ENCODE measurements around the gene BBIP1. TPM values are rescaled to one million over a fixed set of nuclear protein-coding genes. Genes with fewer than 3 reads are reported as not detected.

The BBIP1 gene
- total and polyA plus RNA-seq, 2 donors (not counting 3 experiments of a cell fraction or from before 2014, with no cell fraction given), result 9.9 to 32.8 TPM

DNA sequence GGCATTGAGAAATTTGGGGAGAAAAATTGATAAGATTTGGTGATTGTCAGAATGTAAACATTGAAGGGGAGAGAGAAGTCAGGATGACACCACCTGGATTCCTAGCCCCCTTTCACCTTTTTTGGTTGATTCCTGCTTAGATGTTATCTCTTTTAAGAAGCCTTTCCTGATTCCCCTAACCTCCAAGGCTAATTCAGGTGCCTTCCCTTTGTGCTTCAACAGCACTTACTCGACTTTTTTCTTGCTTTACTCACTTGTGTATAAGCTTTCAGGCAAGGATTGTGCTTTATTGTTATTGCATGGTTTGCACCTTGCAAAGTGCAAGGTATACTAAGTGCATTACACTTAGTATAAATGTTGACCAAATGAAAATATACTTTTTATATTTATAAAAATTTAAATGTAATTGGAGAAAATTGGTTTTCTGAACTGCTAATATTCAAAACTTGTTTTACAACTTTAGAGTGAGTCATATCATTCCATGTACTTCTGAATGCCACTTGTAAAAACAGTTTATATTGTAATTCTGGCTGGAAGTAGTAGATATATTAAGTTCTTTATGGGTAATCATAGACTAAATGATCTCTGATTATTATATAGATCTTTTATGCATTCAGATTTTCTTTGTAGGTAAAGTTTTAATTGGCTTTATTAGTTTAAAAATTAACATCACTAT is 13.7 kb upstream of the BBIP1 start:
- TF ChIP-seq EZH2 (IDR thresholded peaks at IDR 0.05; ENCODE audit: borderline replicate concordance, low read depth, low read length, severe bottlenecking) (no peak), POLR2AphosphoS5 (IDR thresholded peaks at IDR 0.05; ENCODE audit: insufficient read depth, low read depth, low read length) (no peak), FOS (IDR thresholded peaks at IDR 0.05; ENCODE audit: borderline replicate concordance, insufficient read depth, low read length) (no peak), CTCF (IDR thresholded peaks at IDR 0.05; ENCODE audit: extremely low read depth in 1 of 2, insufficient read depth in 1 of 2, low read depth in 1 of 2, low read length in 2 of 2) (no peak), GATA2 (IDR thresholded peaks at IDR 0.05; ENCODE audit: insufficient read depth, insufficient read length, low read depth, low read length) (no peak), POLR2A (IDR thresholded peaks at IDR 0.05; ENCODE audit: low read depth, low read length) (no peak), MYC (IDR thresholded peaks at IDR 0.05; ENCODE audit: low read depth, low read length) (no peak), MAX (IDR thresholded peaks at IDR 0.05; ENCODE audit: insufficient read depth, insufficient read length) (no peak), JUN (IDR thresholded peaks at IDR 0.05; ENCODE audit: borderline replicate concordance, insufficient read depth, insufficient read length, low read depth) (no peak)
- Histone ChIP-seq H3K4me2 (ENCODE audit: insufficient read depth, low read length) (no peak overlapping the region), H3K27me3 (ENCODE audit: control insufficient read depth in 2 of 2, insufficient read depth in 2 of 2, low read length in 2 of 2) (no peaks in the 10 kb centered on the region), H3K9me3 (replicated peaks; ENCODE audit: control insufficient read depth, insufficient read depth, low read length) (no peaks in the 10 kb centered on the region), H3K79me2 (ENCODE audit: control insufficient read depth, insufficient read depth, low read length) (peaks cover 78% of the 10 kb centered on the region), H3K9me1 (replicated peaks; ENCODE audit: control insufficient read depth, extremely low read depth, insufficient read depth, low read length) (peaks cover 4% of the 10 kb centered on the region), H3K4me1 (ENCODE audit: control insufficient read depth, extremely low read depth, insufficient read depth, low read length) (no peaks in the 10 kb centered on the region), H2AFZ (ENCODE audit: low read depth, low read length) (no peak overlapping the region), H3K36me3 (ENCODE audit: control insufficient read depth in 2 of 2, extremely low read depth in 1 of 2, insufficient read depth in 2 of 2, low read length in 2 of 2) (no peaks in the 10 kb centered on the region), H4K20me1 (replicated peaks; ENCODE audit: control insufficient read depth, extremely low read depth, insufficient read depth, low read length) (peaks cover 12% of the 10 kb centered on the region), H3K27ac (ENCODE audit: insufficient read depth, low read depth, low read length) (no peak overlapping the region), H3K4me3 (replicated peaks in 1 of 3; ENCODE audit: insufficient read depth in 1 of 3, low read depth in 1 of 3, low read length in 3 of 3) (no peak overlapping the region), H3K9ac (replicated peaks; ENCODE audit: extremely low read depth, insufficient read depth, low read length) (no peak overlapping the region)
- no TSS peak for BruUV-seq (replicated peaks)
- ChIA-PET CTCF (interaction anchor here (0.7 to 1.2 kb wide), 3 partner anchors 34 to 1205 kb away, joined by 3 read pairs; no protein-coding TSS in a partner anchor), POLR2A (no interaction called here)
- dilution Hi-C loops (cut with MboI; ENCODE audit: extremely low pct_ligation_motif_present, low sequenced_read_pairs), result no loop called here
- intact Hi-C loops (cut with micrococcal nuclease), result no loop called here
- FAIRE-seq (no peak), DNase-seq (ENCODE audit: low read depth, low spot score) (no peak)

Measured in endothelial cell of umbilical vein (primary cell).